ENCODE results near the gene CALHM1. TPM values are rescaled to one million over a fixed set of nuclear protein-coding genes. Genes with fewer than 3 reads are reported as not detected.

Gene CALHM1
- total RNA-seq, 1 experiment from 2014 or later: not detected

DNA sequence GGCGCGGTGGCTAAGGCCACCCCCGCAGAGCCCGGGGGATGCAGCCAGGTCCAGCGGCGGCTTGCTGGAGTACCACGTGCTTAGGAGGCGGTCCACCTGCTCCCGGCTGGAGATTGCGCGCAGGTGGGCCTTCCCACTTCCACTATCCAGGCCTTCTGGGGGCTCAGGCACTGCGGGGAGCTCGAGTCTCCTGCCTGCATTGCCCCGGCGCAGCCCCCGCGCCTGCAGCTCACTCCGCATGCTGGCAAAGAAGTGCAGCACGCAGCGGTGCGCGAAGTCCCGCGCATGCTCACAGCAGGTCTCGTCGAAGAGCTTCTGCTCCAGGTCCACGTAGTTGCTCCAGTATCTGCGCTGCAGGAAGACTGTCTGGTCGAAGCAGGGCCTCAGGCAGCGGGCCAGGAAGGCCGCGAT, 14.6 kb upstream of the CALHM1 start:
- BruUV-seq (replicated peaks): no TSS peak
- intact Hi-C loops (cut with micrococcal nuclease; ENCODE audit: unreplicated experiment): no loop called here
- Mint-ChIP-seq H3K4me1 (ENCODE audit: low read depth, unreplicated experiment) (no peaks in the 10 kb centered on the region), H3K27me3 (ENCODE audit: unreplicated experiment) (peaks cover 25% of the 10 kb centered on the region), H3K36me3 (ENCODE audit: insufficient read depth, unreplicated experiment) (no peaks in the 10 kb centered on the region), H3K4me3 (ENCODE audit: low read depth, unreplicated experiment) (no peak overlapping the region), H3K9me3 (ENCODE audit: low read depth, unreplicated experiment) (no peaks in the 10 kb centered on the region), H3K27ac (ENCODE audit: unreplicated experiment) (no peak overlapping the region)
- TF ChIP-seq, protein P1, sequence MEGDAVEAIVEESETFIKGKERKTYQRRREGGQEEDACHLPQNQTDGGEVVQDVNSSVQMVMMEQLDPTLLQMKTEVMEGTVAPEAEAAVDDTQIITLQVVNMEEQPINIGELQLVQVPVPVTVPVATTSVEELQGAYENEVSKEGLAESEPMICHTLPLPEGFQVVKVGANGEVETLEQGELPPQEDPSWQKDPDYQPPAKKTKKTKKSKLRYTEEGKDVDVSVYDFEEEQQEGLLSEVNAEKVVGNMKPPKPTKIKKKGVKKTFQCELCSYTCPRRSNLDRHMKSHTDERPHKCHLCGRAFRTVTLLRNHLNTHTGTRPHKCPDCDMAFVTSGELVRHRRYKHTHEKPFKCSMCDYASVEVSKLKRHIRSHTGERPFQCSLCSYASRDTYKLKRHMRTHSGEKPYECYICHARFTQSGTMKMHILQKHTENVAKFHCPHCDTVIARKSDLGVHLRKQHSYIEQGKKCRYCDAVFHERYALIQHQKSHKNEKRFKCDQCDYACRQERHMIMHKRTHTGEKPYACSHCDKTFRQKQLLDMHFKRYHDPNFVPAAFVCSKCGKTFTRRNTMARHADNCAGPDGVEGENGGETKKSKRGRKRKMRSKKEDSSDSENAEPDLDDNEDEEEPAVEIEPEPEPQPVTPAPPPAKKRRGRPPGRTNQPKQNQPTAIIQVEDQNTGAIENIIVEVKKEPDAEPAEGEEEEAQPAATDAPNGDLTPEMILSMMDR (IDR thresholded peaks at IDR 0.05; ENCODE audit: unreplicated experiment): no peak
- CTCF ChIA-PET: no interaction called here
- DNase-seq: no peak

DNA sequence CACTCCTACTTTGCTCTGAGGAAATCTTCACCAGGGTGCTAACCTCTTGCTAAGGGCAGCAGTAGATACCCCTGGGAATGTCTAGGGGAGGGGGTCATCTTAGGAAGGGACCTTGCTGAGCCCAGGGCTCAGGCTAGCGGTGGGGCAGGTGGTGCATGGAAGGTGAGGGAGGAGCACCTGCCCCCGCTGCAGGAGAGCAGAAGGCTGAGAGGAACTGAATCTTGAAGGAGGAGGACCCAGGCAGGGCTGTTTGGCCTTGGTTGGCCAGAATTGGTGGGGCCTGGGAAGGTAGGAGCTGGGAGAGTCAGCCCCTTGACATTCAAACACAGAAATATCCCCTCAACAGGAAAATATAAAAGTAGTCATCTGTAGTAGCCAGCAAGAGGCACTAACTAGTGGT, 13.3 kb upstream of the CALHM1 start:
- CTCF ChIA-PET: no interaction called here
- intact Hi-C loops (cut with micrococcal nuclease; ENCODE audit: unreplicated experiment): no loop called here
- Mint-ChIP-seq H3K27ac (ENCODE audit: unreplicated experiment) (no peak overlapping the region), H3K4me1 (ENCODE audit: low read depth, unreplicated experiment) (no peaks in the 10 kb centered on the region), H3K36me3 (ENCODE audit: insufficient read depth, unreplicated experiment) (no peaks in the 10 kb centered on the region), H3K4me3 (ENCODE audit: low read depth, unreplicated experiment) (no peak overlapping the region), H3K27me3 (ENCODE audit: unreplicated experiment) (peaks cover 25% of the 10 kb centered on the region), H3K9me3 (ENCODE audit: low read depth, unreplicated experiment) (no peaks in the 10 kb centered on the region)
- TF ChIP-seq, protein P1 (IDR thresholded peaks at IDR 0.05; ENCODE audit: unreplicated experiment): no peak
- no peak for DNase-seq
- BruUV-seq (replicated peaks): no TSS peak

DNA sequence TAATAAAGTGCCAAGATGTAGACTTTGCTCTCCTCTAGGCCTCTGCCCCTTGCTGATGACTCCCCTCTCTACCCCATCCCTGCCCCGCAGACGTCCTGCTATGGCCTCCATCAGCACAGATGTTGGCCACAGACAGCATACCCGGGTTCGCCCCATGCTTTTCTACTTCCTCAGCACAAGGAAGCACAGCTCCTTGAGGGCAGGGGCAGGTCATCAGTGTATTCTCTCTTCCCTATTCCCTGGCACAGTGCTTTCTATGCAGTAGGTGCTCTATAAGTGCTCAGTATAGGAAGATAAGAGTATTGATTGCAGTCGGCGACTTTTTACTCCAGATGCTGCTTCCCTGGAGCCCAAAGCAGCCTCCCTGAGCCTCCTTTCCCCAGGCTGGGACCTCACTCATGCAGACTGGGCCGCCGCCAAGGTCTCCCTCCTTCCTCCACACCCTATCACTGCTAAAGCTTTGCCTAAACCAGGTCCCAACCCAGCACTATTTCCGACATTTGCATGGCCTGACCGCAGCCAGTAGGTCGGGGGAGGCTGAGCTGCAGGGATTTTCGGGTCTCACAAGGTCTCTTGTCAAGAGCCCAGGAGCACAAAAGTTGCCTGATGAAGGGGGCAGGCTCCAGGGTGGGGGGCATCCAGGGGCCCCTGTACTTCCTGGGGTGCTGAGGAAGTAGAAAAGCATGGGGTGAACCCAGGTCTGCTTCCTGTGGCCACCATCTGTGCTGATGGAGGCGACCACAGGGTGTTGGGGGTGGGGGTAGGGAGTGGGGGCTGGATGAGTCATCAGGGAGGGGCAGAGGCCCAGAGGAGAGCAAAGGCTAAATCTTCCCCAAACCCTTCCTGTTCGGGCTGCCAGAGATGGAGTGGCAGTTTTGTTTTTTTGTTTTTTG, 12.3 kb upstream of the CALHM1 start:
- DNase-seq: no peak
- H3K36me3 Mint-ChIP-seq (ENCODE audit: insufficient read depth, unreplicated experiment): no peaks in the 10 kb centered on the region
- TF ChIP-seq, protein P1 (IDR thresholded peaks at IDR 0.05; ENCODE audit: unreplicated experiment): no peak
- H3K4me1 Mint-ChIP-seq (ENCODE audit: low read depth, unreplicated experiment): no peaks in the 10 kb centered on the region
- CTCF ChIA-PET: no interaction called here
- no peak overlapping the region for H3K27ac Mint-ChIP-seq (ENCODE audit: unreplicated experiment)
- intact Hi-C loops (cut with micrococcal nuclease; ENCODE audit: unreplicated experiment): no loop called here
- BruUV-seq (replicated peaks): no TSS peak
- no peak overlapping the region for H3K4me3 Mint-ChIP-seq (ENCODE audit: low read depth, unreplicated experiment)
- peaks cover 25% of the 10 kb centered on the region for H3K27me3 Mint-ChIP-seq (ENCODE audit: unreplicated experiment)
- no peaks in the 10 kb centered on the region for H3K9me3 Mint-ChIP-seq (ENCODE audit: low read depth, unreplicated experiment)

DNA sequence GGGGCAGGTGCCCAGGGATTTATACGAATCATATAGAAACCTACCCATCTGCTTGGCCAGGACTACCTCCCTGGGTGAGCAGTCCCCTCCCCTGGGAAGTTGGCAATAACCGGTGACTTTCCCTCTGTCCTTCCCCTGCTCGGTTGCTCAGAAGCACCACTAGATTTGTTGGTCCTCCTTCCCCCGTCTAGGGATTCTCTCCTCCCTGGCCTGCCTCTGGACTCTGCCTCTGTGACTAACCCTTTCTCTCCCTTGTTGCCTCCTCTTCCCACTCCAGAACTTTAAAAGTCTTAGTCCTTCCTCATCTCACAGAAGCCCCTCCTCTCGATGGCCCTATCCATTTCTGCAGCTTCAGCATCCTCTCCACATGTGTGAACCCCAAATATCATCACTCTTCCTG, 10.5 kb upstream of the CALHM1 start:
- no peak for DNase-seq
- no peak overlapping the region for H3K4me3 Mint-ChIP-seq (ENCODE audit: low read depth, unreplicated experiment)
- intact Hi-C loops (cut with micrococcal nuclease; ENCODE audit: unreplicated experiment): no loop called here
- CTCF ChIA-PET: no interaction called here
- BruUV-seq (replicated peaks): no TSS peak
- H3K9me3 Mint-ChIP-seq (ENCODE audit: low read depth, unreplicated experiment): no peaks in the 10 kb centered on the region
- TF ChIP-seq, protein P1 (IDR thresholded peaks at IDR 0.05; ENCODE audit: unreplicated experiment): no peak
- no peaks in the 10 kb centered on the region for H3K36me3 Mint-ChIP-seq (ENCODE audit: insufficient read depth, unreplicated experiment)
- no peak overlapping the region for H3K27ac Mint-ChIP-seq (ENCODE audit: unreplicated experiment)
- H3K4me1 Mint-ChIP-seq (ENCODE audit: low read depth, unreplicated experiment): no peaks in the 10 kb centered on the region
- peaks cover 25% of the 10 kb centered on the region for H3K27me3 Mint-ChIP-seq (ENCODE audit: unreplicated experiment)
